Measurements from ENCODE around the gene CEP192.
A peak's percentile ranks its signal among the peaks of the same experiment; 100 is the strongest.
"Not testable (repeated sequence)": the region's sequence is repeated elsewhere in the genome, so short reads cannot be mapped to it uniquely, and the experiment has no call there.

CEP192 gene

GRCh38 chr18:13096719-13097118, 105.6 kb downstream of the CEP192 start:
- WGBS (ENCODE audit: insufficient coverage, insufficient read length), result no CpG with 5 or more reads among the region's 3 CpGs
- Histone ChIP-seq H3K36me3 (ENCODE audit: control insufficient read depth, insufficient read depth, low read length) (peaks cover 16% of the 10 kb centered on the region), H3K4me3 (ENCODE audit: low read length) (no peak overlapping the region), H3K27ac (ENCODE audit: low read length) (no peak overlapping the region), H3K4me1 (ENCODE audit: control insufficient read depth, insufficient read depth, low read length) (no peaks in the 10 kb centered on the region), H3K27me3 (ENCODE audit: control insufficient read depth, insufficient read depth, low read length) (no peaks in the 10 kb centered on the region), H3K9me3 (ENCODE audit: control insufficient read depth, insufficient read depth, low read length) (no peaks in the 10 kb centered on the region)
- no peak for DNase-seq (ENCODE audit: low read depth, low spot score)

GRCh38 chr18:13098104-13098503, 106.9 kb downstream of the CEP192 start:
- not testable (repeated sequence) for H3K27me3 ChIP-seq (ENCODE audit: control insufficient read depth, insufficient read depth, low read length); H3K9me3 ChIP-seq (ENCODE audit: control insufficient read depth, insufficient read depth, low read length); H3K4me3 ChIP-seq (ENCODE audit: low read length); DNase-seq (ENCODE audit: low read depth, low spot score); H3K4me1 ChIP-seq (ENCODE audit: control insufficient read depth, insufficient read depth, low read length); H3K27ac ChIP-seq (ENCODE audit: low read length)
- peaks cover 22% of the 10 kb centered on the region for H3K36me3 ChIP-seq (ENCODE audit: control insufficient read depth, insufficient read depth, low read length)
- no CpG with 5 or more reads among the region's 26 CpGs for WGBS (ENCODE audit: insufficient coverage, insufficient read length)

GRCh38 chr18:13099113-13099512, 108.0 kb downstream of the CEP192 start:
- DNase-seq (ENCODE audit: low read depth, low spot score), result no peak
- H3K36me3 ChIP-seq (ENCODE audit: control insufficient read depth, insufficient read depth, low read length), result peaks cover 22% of the 10 kb centered on the region
- WGBS (ENCODE audit: insufficient coverage, insufficient read length), result no CpG with 5 or more reads among the region's 10 CpGs
- H3K27me3 ChIP-seq (ENCODE audit: control insufficient read depth, insufficient read depth, low read length), result no peaks in the 10 kb centered on the region
- H3K4me1 ChIP-seq (ENCODE audit: control insufficient read depth, insufficient read depth, low read length), result no peaks in the 10 kb centered on the region
- no peak overlapping the region for H3K4me3 ChIP-seq (ENCODE audit: low read length)
- no peaks in the 10 kb centered on the region for H3K9me3 ChIP-seq (ENCODE audit: control insufficient read depth, insufficient read depth, low read length)
- no peak overlapping the region for H3K27ac ChIP-seq (ENCODE audit: low read length)

- no peaks in the 10 kb centered on the region for H3K4me1 ChIP-seq (ENCODE audit: control insufficient read depth, insufficient read depth, low read length)
- no peak overlapping the region for H3K4me3 ChIP-seq (ENCODE audit: low read length)
- H3K9me3 ChIP-seq (ENCODE audit: control insufficient read depth, insufficient read depth, low read length), result no peaks in the 10 kb centered on the region
- no peak overlapping the region for H3K27ac ChIP-seq (ENCODE audit: low read length)
- DNase-seq (ENCODE audit: low read depth, low spot score), result no peak
- whole genome bisulfite sequencing (ENCODE audit: insufficient coverage, insufficient read length), result no CpG with 5 or more reads among the region's 14 CpGs
- peaks cover 17% of the 10 kb centered on the region; the same call in 1 of the 2 replicates for H3K36me3 ChIP-seq (ENCODE audit: control insufficient read depth, insufficient read depth, low read length)
- no peaks in the 10 kb centered on the region for H3K27me3 ChIP-seq (ENCODE audit: control insufficient read depth, insufficient read depth, low read length)
Measured at GRCh38 chr18:13100942-13101658, 109.9 kb downstream of the CEP192 start.

GRCh38 chr18:13101659-13102197, 110.6 kb downstream of the CEP192 start:
- H3K4me1 ChIP-seq (ENCODE audit: control insufficient read depth, insufficient read depth, low read length), result no peaks in the 10 kb centered on the region
- H3K9me3 ChIP-seq (ENCODE audit: control insufficient read depth, insufficient read depth, low read length), result no peaks in the 10 kb centered on the region
- WGBS (ENCODE audit: insufficient coverage, insufficient read length), result no CpG with 5 or more reads among the region's 4 CpGs
- H3K27ac ChIP-seq (ENCODE audit: low read length), result no peak overlapping the region
- H3K4me3 ChIP-seq (ENCODE audit: low read length), result no peak overlapping the region
- DNase-seq (ENCODE audit: low read depth, low spot score), result no peak
- peaks cover 16% of the 10 kb centered on the region; the same call in 1 of the 2 replicates for H3K36me3 ChIP-seq (ENCODE audit: control insufficient read depth, insufficient read depth, low read length)
- no peaks in the 10 kb centered on the region for H3K27me3 ChIP-seq (ENCODE audit: control insufficient read depth, insufficient read depth, low read length)

- Histone ChIP-seq H3K27ac (ENCODE audit: low read length) (no peak overlapping the region), H3K27me3 (ENCODE audit: control insufficient read depth, insufficient read depth, low read length) (no peaks in the 10 kb centered on the region), H3K4me1 (ENCODE audit: control insufficient read depth, insufficient read depth, low read length) (no peaks in the 10 kb centered on the region), H3K9me3 (ENCODE audit: control insufficient read depth, insufficient read depth, low read length) (no peaks in the 10 kb centered on the region), H3K36me3 (ENCODE audit: control insufficient read depth, insufficient read depth, low read length) (peaks cover 13% of the 10 kb centered on the region; the same call in 1 of the 2 replicates), H3K4me3 (ENCODE audit: low read length) (no peak overlapping the region)
- DNase-seq (ENCODE audit: low read depth, low spot score), result no peak
- WGBS (ENCODE audit: insufficient coverage, insufficient read length), result no CpG with 5 or more reads among the region's 6 CpGs
Measured at GRCh38 chr18:13103366-13103765, 112.2 kb downstream of the CEP192 start.

GRCh38 chr18:13105059-13105458, 113.9 kb downstream of the CEP192 start:
- H3K27me3 ChIP-seq (ENCODE audit: control insufficient read depth, insufficient read depth, low read length), result no peaks in the 10 kb centered on the region
- no peak overlapping the region for H3K27ac ChIP-seq (ENCODE audit: low read length)
- no peak overlapping the region for H3K4me3 ChIP-seq (ENCODE audit: low read length)
- H3K4me1 ChIP-seq (ENCODE audit: control insufficient read depth, insufficient read depth, low read length), result no peaks in the 10 kb centered on the region
- H3K9me3 ChIP-seq (ENCODE audit: control insufficient read depth, insufficient read depth, low read length), result no peaks in the 10 kb centered on the region
- no CpG with 5 or more reads among the region's 4 CpGs for WGBS (ENCODE audit: insufficient coverage, insufficient read length)
- DNase-seq (ENCODE audit: low read depth, low spot score), result no peak
- H3K36me3 ChIP-seq (ENCODE audit: control insufficient read depth, insufficient read depth, low read length), result peaks cover 13% of the 10 kb centered on the region; the same call in 1 of the 2 replicates

GRCh38 chr18:13107074-13107473, 115.9 kb downstream of the CEP192 start:
- Histone ChIP-seq H3K27ac (ENCODE audit: low read length) (no peak overlapping the region), H3K36me3 (ENCODE audit: control insufficient read depth, insufficient read depth, low read length) (peaks cover 12% of the 10 kb centered on the region; the same call in 1 of the 2 replicates), H3K9me3 (ENCODE audit: control insufficient read depth, insufficient read depth, low read length) (no peaks in the 10 kb centered on the region), H3K27me3 (ENCODE audit: control insufficient read depth, insufficient read depth, low read length) (no peaks in the 10 kb centered on the region), H3K4me1 (ENCODE audit: control insufficient read depth, insufficient read depth, low read length) (no peaks in the 10 kb centered on the region), H3K4me3 (ENCODE audit: low read length) (no peak overlapping the region)
- no CpG with 5 or more reads among the region's 2 CpGs for WGBS (ENCODE audit: insufficient coverage, insufficient read length)
- DNase-seq (ENCODE audit: low read depth, low spot score), result no peak

- Histone ChIP-seq H3K36me3 (ENCODE audit: control insufficient read depth, insufficient read depth, low read length) (peaks cover 6% of the 10 kb centered on the region; the same call in 1 of the 2 replicates), H3K4me3 (ENCODE audit: low read length) (no peak overlapping the region), H3K9me3 (ENCODE audit: control insufficient read depth, insufficient read depth, low read length) (no peaks in the 10 kb centered on the region), H3K27me3 (ENCODE audit: control insufficient read depth, insufficient read depth, low read length) (no peaks in the 10 kb centered on the region), H3K27ac (ENCODE audit: low read length) (no peak overlapping the region), H3K4me1 (ENCODE audit: control insufficient read depth, insufficient read depth, low read length) (no peaks in the 10 kb centered on the region)
- no peak for DNase-seq (ENCODE audit: low read depth, low spot score)
- no CpG with 5 or more reads among the region's 2 CpGs for WGBS (ENCODE audit: insufficient coverage, insufficient read length)
Measured at GRCh38 chr18:13108330-13108729, 117.2 kb downstream of the CEP192 start.

GRCh38 chr18:13110559-13110958, 119.4 kb downstream of the CEP192 start:
- Histone ChIP-seq H3K4me1 (ENCODE audit: control insufficient read depth, insufficient read depth, low read length) (no peaks in the 10 kb centered on the region), H3K4me3 (ENCODE audit: low read length) (no peak overlapping the region), H3K27me3 (ENCODE audit: control insufficient read depth, insufficient read depth, low read length) (no peaks in the 10 kb centered on the region), H3K9me3 (ENCODE audit: control insufficient read depth, insufficient read depth, low read length) (no peaks in the 10 kb centered on the region), H3K27ac (ENCODE audit: low read length) (no peak overlapping the region), H3K36me3 (ENCODE audit: control insufficient read depth, insufficient read depth, low read length) (peaks cover 6% of the 10 kb centered on the region; the same call in 1 of the 2 replicates)
- DNase-seq (ENCODE audit: low read depth, low spot score), result no peak
- no CpG with 5 or more reads among the region's 3 CpGs for WGBS (ENCODE audit: insufficient coverage, insufficient read length)

- peak; percentile 33 for DNase-seq (ENCODE audit: low read depth, low spot score)
- Histone ChIP-seq H3K4me1 (ENCODE audit: control insufficient read depth, insufficient read depth, low read length) (no peaks in the 10 kb centered on the region), H3K27me3 (ENCODE audit: control insufficient read depth, insufficient read depth, low read length) (no peaks in the 10 kb centered on the region), H3K9me3 (ENCODE audit: control insufficient read depth, insufficient read depth, low read length) (no peaks in the 10 kb centered on the region), H3K36me3 (ENCODE audit: control insufficient read depth, insufficient read depth, low read length) (peaks cover 3% of the 10 kb centered on the region; the same call in 1 of the 2 replicates), H3K4me3 (ENCODE audit: low read length) (no peak overlapping the region), H3K27ac (ENCODE audit: low read length) (no peak overlapping the region)
- no CpG with 5 or more reads among the region's 8 CpGs for WGBS (ENCODE audit: insufficient coverage, insufficient read length)
Measured at GRCh38 chr18:13112982-13113381, 121.8 kb downstream of the CEP192 start.
